GM19023 (cell line): Measurements from ENCODE around the gene ERF.

Experiments used
- ATAC-seq: cut with Tn5 transposase; IDR thresholded peaks from one replicate; pipeline ENCODE4 v1.9.1; 2021; ENCODE audit warnings: mild to moderate bottlenecking, moderate library complexity; ENCODE audit not compliant: unreplicated experiment

The ERF gene

GRCh38 chr19:42287017-42287826 lies 32.3 kb upstream of the ERF start:
- no peak for ATAC-seq

DNA sequence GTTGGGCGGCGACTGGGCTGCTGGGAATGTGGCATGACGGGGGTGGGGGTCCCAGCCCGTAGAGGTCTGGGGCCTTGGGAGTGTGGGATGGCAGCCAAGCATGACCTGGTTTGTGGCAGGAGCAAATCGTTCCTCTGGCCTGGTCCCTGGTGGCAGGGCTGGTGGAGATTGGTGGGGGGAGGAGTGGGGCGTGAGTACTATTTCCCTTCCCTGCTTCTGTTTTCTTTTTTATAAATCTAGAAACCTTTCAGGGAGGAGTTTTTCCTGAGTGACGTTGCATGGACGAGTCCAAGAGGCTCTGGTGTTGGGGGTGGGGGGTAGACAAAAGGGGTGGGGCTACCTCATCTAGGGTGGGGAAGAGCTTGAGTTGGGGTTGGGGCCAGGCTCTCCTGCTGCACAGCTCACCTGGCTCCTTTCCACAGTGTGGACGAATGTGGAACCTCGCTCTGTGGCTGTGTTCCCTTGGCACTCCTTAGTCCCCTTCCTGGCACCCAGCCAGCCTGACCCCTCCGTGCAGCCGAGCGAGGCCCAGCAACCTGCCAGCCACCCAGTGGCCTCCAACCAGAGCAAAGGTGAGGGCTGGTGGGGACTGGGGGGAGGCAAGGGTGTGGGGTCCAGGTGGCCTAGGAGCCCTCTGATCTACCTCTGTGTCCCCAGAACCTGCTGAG lies 31.6 kb upstream of the ERF start:
- ATAC-seq, result no peak

DNA sequence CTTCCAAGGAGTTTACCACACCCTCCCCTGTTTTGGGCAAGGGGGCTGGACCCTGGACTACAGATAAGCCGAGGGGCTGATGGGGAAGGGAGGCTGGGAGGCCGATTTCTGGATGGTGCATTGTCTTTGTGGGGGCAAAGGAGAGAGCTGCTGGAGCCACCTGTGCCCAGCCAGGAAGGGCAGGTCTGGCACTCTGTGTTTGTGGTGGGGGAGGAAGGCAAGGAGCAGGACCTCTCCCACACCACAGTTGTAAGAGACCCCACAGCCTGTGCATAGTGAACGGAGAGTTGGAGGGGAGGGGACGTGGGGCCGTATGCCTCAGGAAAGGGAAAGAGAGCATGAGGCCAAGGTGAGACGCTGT lies 31.0 kb upstream of the ERF start:
- ATAC-seq, result no peak

DNA sequence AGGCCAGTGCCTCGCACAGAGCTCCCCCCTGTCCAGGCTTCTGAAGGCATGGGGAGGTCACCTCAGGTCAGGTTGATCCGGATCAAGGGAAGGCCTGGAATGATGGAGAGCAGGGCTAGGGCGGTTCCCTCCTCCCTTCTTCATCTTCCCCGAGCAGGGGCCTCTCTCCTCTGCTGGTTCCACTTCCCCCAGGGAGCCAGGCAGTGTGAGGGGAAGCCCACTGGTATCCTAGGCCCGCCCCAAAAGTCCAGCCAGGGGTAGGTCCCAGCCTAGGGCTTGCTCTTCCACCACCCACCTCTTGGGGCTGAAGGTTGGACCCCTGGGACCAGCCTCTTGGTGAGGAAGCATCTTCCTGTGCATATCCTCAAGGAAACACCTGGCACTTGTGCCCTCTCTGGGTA lies 30.6 kb upstream of the ERF start:
- ATAC-seq, result no peak

DNA sequence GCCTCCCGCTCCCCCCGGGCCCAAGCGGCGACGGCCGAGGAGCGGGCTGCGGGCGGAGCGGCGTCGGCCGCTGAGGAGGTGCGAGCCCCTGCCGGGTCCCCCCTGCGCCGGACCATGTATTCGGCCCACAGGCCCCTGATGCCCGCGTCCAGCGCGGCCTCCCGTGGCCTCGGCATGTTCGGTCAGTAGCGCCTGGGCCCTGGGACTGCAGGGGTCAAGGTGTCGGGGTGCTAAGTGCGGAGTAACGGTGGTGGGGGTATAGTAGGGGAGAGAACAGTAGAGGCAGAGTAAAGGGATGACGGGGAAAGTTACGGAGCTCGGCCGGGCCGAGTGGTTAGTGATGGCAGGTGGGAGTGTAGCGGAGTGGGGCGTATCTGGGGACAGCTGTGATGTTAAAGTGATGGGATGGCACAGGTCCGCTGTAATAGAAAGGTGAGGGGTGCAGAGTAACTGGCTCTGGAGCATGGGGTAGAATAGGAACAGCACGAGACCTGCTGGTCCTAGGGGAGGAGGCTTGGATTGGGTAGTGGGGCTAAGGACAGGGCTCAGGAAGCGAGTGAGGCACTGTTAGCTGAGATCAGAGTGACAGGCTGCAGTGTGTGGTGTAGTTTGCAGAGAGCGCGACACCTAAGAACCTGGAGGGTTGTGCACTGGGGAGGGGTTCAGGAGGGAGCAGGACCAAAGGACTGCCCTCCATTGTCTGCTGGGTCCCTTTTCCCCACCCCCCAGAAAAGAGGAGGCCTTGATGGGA lies 29.8 kb upstream of the ERF start:
- ATAC-seq, result no peak

GRCh38 chr19:42284066-42284501 lies 29.2 kb upstream of the ERF start:
- peak; percentile 24 for ATAC-seq

DNA sequence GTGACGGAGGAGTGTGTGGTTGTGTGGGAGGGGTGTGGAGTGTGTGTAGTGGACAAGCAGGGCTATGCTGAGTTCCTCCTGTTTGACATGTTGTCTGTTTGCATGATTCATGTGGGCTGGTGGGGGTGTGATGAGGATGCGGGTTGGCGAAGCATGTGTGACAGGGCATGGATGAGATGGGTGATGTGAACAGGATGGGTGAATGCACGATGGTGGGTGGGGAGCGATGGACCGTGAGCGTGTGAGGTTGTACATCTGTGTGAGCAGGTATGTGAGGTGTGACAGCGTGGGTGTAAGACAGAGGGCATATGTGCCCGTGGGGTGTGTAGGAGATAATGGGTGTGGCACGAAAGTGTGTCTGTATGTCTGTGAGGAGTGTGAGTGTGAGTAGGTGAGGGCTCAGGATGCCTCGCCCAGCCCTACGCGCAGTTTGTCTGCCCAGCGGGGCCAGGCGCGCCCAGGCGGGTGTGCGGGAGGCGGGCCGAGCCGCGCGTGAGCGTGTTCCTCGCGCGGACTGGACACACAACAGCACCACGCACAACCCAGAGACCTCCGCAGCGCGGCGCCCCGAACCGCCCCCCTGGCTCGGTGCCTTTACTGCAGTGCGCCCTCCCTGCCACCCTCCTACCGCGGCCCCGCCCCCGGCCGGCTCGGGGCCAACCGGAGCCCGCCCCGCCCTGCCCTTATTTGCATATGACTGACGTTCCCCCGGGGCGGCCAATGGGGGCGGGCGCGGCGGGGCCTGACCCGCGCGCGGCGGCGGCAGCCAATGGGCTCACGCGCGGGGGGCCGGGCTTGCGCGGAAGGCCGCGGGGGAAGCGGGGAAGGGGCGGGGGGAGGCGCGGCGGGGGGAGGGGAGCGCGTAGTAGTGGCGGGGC lies 28.5 kb upstream of the ERF start:
- ATAC-seq, result peak; percentile 49

DNA sequence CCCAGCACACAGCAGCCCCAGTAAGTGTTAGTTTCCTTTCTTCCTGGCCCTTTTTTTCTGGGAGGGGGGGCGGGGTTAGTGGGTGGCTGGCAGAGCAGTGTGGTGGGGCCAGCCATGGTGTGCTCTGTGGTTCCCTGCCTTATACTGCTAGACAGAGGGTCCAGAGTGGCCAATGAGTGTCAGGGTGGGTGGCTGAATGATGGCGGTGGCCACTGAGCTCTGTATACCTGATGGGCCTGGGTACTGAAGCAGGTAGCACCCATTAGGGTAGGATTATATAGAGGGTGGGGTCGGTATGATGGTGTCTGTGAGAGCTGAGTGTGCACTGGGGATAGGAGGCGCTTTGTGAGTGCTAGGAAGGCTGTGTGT lies 27.9 kb upstream of the ERF start:
- no peak for ATAC-seq

DNA sequence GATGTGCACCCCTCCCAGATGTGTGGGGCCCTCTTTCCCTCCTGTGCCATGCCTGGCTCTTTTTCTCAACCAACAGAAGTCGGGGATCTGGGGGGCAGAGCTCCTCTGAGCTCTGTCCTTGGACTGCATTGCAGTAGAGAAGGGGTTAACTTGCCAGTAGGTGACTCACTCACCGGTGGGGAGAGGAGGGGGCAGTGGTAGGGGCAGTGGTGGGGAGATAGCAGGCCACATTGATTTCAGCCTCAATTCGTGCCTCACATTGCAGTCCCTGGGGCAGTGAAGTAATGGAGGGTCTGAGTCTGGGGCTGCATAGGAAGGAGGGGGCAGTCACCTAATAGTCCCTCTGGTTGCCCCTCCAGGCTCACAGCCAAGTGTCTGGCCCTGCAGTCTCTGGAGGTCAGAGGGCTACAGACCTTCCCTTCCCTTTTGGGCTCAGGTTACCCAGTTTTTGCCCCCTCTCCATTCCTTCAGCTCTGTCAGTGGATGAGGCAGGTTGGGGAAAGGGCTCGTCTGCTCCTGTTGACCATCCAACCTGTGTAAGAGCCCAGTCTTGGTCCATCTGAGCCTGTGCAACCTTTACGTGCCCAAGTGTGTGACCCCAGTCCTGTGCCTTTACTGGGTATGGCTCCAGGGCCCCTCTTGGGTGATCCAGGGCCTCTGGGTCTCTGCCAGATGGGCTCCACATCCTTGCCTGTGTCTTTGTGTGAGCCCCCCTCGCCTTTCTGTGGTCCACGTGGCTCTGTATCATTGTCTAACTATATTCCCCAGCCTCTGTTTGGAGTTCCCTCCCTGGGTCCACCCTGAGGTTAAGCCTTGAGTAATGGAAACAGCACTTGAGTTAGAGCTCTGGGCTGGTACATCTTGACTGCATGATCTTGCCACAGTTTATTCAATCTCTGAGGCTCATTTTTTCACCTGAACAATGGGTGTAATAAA lies 27.2 kb upstream of the ERF start:
- ATAC-seq, result no peak

- ATAC-seq, result no peak
These were observed 26.4 kb upstream of the ERF start for GRCh38 chr19:42281146-42281826.

- no peak for ATAC-seq
These were observed 25.9 kb upstream of the ERF start for GRCh38 chr19:42280815-42281145.

DNA sequence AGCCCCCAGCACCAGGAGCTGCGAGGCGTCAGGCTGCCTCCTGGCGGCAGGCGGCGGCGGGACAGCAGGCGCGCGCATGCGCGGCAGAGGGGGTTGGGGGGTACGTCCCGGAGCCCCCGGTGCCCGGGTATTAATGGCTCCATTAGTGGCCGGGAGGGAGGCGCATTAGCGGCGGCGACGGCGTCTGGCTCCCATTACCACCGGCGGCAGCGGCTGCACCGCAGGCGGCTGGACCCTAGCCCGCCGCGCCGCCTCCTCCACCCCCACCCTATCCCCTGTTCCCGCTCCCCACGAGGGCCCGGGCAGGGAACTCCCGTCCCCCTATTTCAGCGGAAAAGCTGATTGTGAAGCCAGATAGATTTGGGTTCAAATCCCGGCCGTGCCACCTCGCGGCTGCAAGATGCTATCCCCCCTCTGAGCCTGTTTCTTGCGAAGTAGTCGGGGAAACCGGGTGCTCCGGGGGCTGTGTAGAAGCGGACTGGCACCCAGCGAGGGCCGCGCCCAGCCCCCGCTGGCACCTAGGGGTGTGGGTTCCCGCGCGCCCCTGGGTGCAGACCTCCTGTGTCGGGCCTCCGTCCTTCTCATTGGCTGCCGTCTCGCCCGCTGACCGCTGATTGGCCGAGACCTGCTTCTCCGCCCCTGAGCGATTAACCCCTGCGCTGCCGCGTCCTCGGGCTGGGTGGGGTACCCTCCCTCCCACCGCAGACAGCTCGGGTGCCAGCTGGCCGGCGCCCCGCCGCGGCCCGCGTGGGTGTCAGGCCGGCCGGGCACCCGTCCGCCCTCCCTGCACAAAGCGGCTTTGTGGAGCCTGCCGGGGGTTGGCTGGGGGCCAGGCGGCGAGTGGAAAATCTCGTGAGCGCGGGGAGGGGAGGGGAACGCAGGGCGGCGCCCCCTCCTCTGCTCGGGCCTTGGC lies 25.2 kb upstream of the ERF start:
- peak; percentile 41 for ATAC-seq

DNA sequence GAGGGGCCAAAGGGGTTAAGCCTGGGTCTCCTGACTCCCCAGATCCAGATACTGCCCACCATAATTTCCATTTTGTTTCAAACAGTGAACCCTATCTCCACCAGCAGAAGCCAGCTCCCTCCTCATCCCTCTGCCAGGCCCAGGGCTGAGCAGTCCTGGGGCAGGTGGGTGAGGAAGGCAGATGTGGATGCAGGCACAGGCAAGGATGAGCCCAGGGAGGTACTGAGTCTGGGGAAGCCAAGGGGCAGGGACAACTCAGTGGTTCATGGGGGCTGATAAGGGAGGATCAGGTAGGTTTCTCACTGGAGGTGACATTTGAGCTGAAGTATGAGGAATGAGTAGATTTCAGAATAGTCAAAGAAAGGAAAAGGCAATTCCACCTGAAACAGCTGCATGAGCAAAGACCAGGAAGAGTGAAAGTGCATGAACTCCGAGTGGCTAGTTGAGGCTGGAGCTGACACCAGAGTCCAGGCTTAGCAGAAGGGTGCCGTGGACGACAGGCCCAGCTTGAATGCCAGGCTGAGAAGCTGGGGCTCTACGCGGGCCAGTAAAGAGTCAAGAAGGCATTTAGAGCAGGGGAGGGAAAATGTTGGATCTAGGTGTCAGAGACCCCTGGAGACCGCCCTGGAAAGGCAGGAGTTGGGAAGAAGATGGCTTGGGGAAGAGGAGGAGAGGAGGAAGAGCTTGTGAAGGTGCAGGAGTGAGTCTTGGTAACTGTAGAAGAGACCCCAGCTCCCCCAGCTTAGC lies 24.4 kb upstream of the ERF start:
- ATAC-seq, result no peak

- ATAC-seq, result no peak
These were observed 23.7 kb upstream of the ERF start for GRCh38 chr19:42278452-42279154.

DNA sequence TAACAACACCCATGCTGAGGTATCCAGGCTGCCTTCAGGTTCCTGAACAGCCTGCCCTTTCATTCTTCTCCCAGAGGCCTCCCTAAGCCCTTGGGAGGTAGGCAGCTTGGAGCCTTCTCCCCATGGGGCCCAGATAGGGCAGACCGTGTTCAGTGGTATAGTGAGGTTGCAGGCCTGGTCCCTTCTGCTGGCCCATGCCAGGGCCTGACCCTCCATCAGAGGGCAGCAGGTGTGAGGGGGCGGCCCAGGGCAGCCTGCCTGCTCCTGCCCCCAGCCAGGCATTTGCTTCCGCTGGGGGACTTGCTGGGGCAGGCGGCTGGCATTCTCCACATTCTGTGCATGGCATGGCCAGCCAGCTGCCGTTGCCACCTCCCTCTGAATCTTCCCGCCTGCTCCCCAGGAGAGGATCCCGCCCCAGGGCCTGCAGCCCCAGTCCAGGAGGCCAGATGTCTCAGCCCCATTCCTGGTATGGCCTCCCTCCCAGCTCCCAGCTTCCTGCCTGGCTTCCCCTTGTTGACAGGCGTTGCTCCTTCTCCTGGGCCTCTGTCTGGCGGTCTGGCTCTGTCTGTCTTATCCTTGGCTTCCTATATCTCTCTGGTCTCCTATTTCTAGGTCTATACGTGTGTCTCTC lies 23.0 kb upstream of the ERF start:
- ATAC-seq, result no peak

- no peak for ATAC-seq
These were observed 21.9 kb upstream of the ERF start for GRCh38 chr19:42276821-42277220.

DNA sequence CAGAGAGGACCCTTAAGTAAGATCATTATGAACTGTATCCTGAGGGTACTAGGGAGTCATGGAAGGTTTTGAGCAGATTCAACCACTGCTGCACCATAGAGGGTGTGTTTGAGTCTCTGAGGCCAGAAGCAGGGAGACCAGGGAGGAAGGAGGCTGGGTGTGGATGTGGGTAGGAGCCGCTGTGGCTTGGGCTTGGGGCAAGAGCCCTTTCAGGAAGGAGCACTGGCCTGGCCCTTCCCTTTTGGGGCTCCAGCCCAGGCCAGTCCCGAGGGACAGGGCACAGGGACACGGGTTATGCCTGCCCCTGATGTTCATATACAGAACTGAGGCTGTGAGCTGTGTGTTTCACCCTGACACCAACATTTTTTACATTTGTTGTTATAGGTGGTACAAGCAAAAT lies 21.4 kb upstream of the ERF start:
- ATAC-seq, result no peak
